ENCODE data around the gene KCNMB4. TPM values are rescaled to one million over a fixed set of nuclear protein-coding genes. Genes with fewer than 3 reads are reported as not detected.

KCNMB4 gene
- total RNA-seq, 1 experiment from 2014 or later, result 8.4 TPM

DNA sequence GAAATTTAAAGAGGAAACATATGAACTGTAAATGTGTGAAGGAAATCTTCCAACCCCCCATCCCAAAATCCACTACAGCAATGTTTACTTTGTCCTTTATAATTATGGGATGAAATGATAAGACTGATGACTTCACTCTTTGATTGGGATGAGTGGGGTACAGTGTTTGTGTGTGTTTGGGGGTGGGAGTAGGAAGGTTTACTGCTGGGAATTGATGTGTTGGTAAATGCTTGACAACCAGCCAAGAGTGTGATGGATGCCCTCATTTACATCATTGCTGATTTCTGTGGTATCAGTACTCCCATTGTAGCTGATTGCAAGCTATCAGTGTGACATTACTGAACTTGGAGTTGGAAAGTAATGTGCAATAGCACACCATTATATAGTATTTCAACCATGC, 90.9 kb downstream of the KCNMB4 start:
- DNase-seq, result no peak
- CTCF ChIA-PET, result no interaction called here
- H3K4me3 Mint-ChIP-seq (ENCODE audit: low read depth, unreplicated experiment), result no peak overlapping the region
- BruUV-seq (replicated peaks), result no TSS peak
- intact Hi-C loops (cut with micrococcal nuclease; ENCODE audit: unreplicated experiment), result no loop called here
- H3K36me3 Mint-ChIP-seq (ENCODE audit: insufficient read depth, unreplicated experiment), result no peaks in the 10 kb centered on the region
- no peaks in the 10 kb centered on the region for H3K4me1 Mint-ChIP-seq (ENCODE audit: low read depth, unreplicated experiment)
- H3K27ac Mint-ChIP-seq (ENCODE audit: unreplicated experiment), result no peak overlapping the region
- no peaks in the 10 kb centered on the region for H3K27me3 Mint-ChIP-seq (ENCODE audit: unreplicated experiment)
- H3K9me3 Mint-ChIP-seq (ENCODE audit: low read depth, unreplicated experiment), result peaks cover 4% of the 10 kb centered on the region
- TF ChIP-seq, protein P1, sequence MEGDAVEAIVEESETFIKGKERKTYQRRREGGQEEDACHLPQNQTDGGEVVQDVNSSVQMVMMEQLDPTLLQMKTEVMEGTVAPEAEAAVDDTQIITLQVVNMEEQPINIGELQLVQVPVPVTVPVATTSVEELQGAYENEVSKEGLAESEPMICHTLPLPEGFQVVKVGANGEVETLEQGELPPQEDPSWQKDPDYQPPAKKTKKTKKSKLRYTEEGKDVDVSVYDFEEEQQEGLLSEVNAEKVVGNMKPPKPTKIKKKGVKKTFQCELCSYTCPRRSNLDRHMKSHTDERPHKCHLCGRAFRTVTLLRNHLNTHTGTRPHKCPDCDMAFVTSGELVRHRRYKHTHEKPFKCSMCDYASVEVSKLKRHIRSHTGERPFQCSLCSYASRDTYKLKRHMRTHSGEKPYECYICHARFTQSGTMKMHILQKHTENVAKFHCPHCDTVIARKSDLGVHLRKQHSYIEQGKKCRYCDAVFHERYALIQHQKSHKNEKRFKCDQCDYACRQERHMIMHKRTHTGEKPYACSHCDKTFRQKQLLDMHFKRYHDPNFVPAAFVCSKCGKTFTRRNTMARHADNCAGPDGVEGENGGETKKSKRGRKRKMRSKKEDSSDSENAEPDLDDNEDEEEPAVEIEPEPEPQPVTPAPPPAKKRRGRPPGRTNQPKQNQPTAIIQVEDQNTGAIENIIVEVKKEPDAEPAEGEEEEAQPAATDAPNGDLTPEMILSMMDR (IDR thresholded peaks at IDR 0.05; ENCODE audit: unreplicated experiment), result no peak

DNA sequence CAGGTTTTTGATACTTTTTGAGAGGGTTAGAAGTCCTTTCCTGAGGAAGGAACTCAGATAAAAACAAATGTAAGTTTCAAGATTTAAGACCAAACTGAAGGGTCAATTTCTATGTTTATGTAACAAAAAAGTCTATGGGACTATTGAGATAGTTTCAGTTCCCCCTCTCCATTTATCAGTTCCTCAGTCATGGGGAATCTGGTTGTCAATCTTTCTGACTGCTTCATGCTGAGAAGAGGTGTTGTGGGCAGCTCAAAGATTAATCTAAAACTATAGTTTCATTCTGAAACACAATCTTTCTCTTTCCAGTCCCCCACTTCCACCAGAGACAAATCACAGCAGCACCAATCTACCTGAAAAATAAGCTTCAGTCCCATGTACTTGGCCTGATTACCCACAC, 93.7 kb downstream of the KCNMB4 start:
- Mint-ChIP-seq H3K9me3 (ENCODE audit: low read depth, unreplicated experiment) (peaks cover 8% of the 10 kb centered on the region), H3K27me3 (ENCODE audit: unreplicated experiment) (no peaks in the 10 kb centered on the region), H3K36me3 (ENCODE audit: insufficient read depth, unreplicated experiment) (no peaks in the 10 kb centered on the region), H3K4me1 (ENCODE audit: low read depth, unreplicated experiment) (no peaks in the 10 kb centered on the region), H3K27ac (ENCODE audit: unreplicated experiment) (no peak overlapping the region), H3K4me3 (ENCODE audit: low read depth, unreplicated experiment) (no peak overlapping the region)
- CTCF ChIA-PET, result interaction anchor here (0.6 kb wide), 1 partner anchor 26 kb away, joined by 3 read pairs; no protein-coding TSS in a partner anchor
- no peak for DNase-seq
- no TSS peak for BruUV-seq (replicated peaks)
- intact Hi-C loops (cut with micrococcal nuclease; ENCODE audit: unreplicated experiment), result no loop called here
- TF ChIP-seq, protein P1 (IDR thresholded peaks at IDR 0.05; ENCODE audit: unreplicated experiment), result no peak

DNA sequence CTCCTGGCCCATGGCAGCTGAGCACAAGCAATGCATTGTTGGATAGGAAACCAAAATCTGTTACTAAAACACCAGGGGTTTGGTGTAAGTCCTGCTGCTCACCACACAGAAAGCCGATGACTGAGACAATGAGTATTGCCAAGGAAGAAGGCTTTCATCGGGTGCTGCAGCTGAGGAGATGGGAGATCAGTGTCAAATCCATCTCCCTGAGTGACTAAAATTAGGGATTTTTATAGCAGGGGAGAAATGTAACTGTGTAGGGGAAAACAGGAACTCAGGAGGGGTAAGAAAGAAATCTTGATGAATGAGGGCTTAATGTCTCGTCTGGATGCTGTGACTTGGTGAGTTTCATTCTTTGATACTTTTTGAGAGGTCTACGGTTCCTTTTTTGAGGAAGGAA, 97.9 kb downstream of the KCNMB4 start:
- no peak overlapping the region for H3K4me3 Mint-ChIP-seq (ENCODE audit: low read depth, unreplicated experiment)
- H3K9me3 Mint-ChIP-seq (ENCODE audit: low read depth, unreplicated experiment), result peaks cover 11% of the 10 kb centered on the region
- no TSS peak for BruUV-seq (replicated peaks)
- TF ChIP-seq, protein P1 (IDR thresholded peaks at IDR 0.05; ENCODE audit: unreplicated experiment), result no peak
- no peaks in the 10 kb centered on the region for H3K27me3 Mint-ChIP-seq (ENCODE audit: unreplicated experiment)
- H3K36me3 Mint-ChIP-seq (ENCODE audit: insufficient read depth, unreplicated experiment), result no peaks in the 10 kb centered on the region
- no peaks in the 10 kb centered on the region for H3K4me1 Mint-ChIP-seq (ENCODE audit: low read depth, unreplicated experiment)
- DNase-seq, result no peak
- H3K27ac Mint-ChIP-seq (ENCODE audit: unreplicated experiment), result no peak overlapping the region
- CTCF ChIA-PET, result no interaction called here
- intact Hi-C loops (cut with micrococcal nuclease; ENCODE audit: unreplicated experiment), result no loop called here

DNA sequence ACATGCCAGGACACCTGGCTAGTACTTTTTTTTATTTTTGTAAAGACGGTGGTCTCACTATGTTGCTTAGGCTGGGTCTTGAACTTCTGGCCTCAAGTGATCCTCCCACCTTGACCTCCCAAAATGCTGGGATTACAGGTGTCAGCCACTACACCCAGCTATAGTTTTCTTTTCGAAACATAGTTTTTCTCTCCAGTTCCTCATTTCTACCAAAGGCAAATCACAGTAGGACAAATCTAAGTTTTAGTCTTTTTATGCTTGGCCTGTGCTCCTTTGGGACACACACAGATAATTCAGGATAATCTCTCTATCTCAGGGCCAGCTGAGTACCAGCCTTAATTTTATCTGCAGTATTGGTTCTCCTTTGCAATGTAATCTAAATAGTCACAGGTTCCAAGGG, 100.7 kb downstream of the KCNMB4 start:
- TF ChIP-seq, protein P1 (IDR thresholded peaks at IDR 0.05; ENCODE audit: unreplicated experiment), result no peak
- no peak overlapping the region for H3K27ac Mint-ChIP-seq (ENCODE audit: unreplicated experiment)
- H3K4me1 Mint-ChIP-seq (ENCODE audit: low read depth, unreplicated experiment), result no peaks in the 10 kb centered on the region
- H3K4me3 Mint-ChIP-seq (ENCODE audit: low read depth, unreplicated experiment), result no peak overlapping the region
- H3K27me3 Mint-ChIP-seq (ENCODE audit: unreplicated experiment), result no peaks in the 10 kb centered on the region
- intact Hi-C loops (cut with micrococcal nuclease; ENCODE audit: unreplicated experiment), result no loop called here
- H3K36me3 Mint-ChIP-seq (ENCODE audit: insufficient read depth, unreplicated experiment), result no peaks in the 10 kb centered on the region
- no TSS peak for BruUV-seq (replicated peaks)
- peaks cover 11% of the 10 kb centered on the region for H3K9me3 Mint-ChIP-seq (ENCODE audit: low read depth, unreplicated experiment)
- CTCF ChIA-PET, result no interaction called here
- DNase-seq, result no peak
